Pons (tissue), 1 donor: ENCODE results near the gene HTT.
A peak's percentile ranks its signal among the peaks of the same experiment; 100 is the strongest.
"Not testable (repeated sequence)": the region's sequence is repeated elsewhere in the genome, so short reads cannot be mapped to it uniquely, and the experiment has no call there.

Source experiments
- DNase-seq: peaks from one replicate; pipeline ENCODE4 v3.0.0-alpha.2; 2016; ENCODE audit warnings: low spot score

The HTT gene

DNA sequence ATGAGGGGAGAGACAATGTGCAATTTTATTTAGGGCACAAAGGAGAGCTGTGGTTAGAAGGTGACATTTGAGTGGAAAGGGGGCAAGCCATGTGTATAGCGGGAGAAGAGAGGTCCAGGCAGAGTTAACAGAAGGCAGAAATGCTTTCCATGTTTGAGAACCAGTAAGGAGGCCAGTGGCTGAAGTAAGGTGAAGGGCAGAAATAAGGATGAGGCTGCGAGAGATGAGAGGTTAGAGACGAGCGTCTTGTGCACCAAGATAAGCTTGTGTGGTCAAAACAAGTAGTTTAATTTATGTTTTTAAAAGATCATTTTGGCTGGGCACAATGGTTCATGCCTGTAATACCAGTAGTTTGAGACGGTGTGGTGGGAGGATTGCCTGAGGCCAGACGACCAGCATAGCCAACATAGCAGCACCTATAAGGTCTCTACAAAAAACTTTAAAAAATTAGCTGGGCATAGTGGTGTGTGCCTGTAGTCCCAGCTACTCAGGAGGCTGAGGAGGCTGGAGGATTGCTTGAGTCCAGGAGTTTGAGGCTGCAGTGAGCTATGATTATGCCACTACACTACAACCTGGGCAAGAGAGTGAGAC lies 8.5 kb downstream of the HTT start:
- no peak for DNase-seq

DNA sequence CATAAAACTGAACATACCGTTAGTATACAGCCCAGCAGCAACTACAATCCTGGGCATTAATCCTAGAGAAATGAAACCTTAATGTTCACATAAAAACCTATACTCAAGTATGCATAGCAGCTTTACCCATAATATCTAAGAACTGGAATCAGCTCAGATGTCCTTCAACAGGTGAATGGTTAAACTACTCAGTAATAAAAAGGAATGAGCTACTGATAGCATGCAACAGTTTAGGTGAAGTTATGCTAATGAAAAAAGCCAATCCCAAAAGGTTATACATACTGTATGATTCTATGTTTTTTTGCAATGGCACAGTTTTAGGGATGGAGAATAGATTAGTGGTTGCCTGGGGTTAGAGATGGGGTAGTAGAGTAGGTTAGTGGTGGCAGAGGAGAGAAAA lies 9.3 kb downstream of the HTT start:
- DNase-seq, result no peak

DNA sequence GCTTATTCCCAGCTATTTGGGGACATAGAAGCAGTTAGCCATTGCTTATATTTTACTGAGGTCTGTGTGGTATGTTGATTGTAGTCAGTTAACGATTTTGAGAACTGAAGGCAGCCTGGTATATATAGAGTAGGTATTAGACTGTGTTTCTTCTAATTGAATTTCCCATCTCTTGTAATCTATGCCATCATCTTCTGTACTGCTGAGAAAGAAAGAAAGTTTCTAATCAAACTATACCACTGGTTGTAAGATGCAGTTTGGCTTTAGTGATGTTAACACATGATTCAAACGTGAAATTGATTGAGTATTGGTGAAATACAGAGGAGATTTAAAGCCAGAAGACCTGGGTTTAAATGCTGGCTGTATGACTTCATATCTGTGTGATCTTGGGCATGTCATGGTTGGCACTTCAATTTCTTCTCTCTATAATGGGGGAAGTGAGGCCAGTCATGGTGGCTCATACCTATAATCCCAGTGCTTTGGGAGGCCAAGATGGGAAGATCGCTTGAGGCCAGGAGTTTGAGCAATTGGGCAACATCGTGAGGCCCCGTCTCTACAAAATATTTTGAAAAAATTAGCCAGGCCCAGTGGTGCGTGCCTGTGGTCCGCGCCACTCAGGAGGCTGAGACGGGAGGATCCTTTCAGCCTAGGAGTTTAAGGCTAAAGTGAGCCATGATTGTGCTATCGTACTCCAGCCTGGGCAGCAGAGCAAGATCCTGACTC lies 11.6 kb downstream of the HTT start:
- DNase-seq, result no peak

DNA sequence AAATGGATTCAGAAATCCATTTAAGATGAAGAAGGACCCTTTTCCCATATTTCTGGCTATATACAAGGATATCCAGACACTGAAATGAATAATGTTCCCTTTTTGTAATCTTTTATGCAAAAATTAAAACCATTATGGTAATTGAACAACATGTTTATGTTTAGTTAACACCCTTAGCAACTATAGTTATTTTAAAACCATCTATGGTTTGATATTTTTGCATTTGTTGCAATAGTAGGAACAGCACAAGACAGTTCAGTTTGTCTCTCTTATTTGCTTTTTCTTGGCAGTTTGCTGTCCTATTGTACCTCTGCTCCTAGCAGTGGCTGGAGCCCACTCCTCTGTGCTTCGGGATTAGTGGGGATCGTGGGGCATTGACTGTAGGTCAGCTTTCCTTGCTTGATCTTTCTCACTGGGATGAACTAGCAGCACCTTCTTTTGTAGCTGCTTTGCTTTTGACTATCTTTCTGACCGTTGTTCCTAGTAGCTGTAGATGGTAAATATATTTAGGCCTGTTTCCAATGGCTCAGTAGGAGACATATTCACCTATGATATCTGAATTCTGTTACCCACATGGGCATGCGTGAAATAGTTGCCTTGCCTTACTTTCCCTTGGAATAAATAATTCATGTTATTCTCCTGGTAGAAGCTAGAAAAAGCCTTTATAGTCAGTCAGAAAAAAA lies 12.8 kb downstream of the HTT start:
- DNase-seq, result no peak

DNA sequence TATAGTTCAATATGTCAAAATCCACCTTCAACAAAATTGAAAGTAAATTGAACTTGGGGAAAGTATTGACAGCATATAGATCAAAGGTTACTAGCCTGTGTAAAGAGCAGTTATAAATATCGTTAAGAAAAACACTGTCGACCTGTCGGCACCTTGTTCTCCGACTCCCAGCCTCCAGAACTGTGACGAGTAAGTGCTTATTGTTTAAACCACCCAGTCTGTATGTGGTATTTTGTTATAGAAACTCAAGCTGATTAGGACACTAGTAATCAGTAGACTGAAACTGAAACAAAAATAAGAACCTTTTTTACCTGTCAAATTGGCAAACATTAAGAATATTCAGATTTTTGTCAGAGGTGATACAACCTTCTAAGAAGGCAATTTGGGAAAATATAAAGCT lies 17.0 kb downstream of the HTT start:
- DNase-seq, result no peak

DNA sequence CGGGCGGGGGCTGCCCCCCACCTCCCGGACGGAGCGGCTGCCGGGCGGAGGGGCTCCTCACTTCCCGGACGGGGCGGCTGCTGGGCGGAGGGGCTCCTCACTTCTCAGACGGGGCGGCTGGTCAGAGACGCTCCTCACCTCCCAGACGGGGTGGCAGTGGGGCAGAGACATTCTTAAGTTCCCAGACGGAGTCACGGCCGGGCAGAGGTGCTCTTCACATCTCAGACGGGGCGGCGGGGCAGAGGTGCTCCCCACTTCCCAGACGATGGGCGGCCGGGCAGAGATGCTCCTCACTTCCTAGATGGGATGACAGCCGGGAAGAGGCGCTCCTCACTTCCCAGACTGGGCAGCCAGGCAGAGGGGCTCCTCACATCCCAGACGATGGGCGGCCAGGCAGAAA lies 20.2 kb downstream of the HTT start:
- not testable (repeated sequence) for DNase-seq

DNA sequence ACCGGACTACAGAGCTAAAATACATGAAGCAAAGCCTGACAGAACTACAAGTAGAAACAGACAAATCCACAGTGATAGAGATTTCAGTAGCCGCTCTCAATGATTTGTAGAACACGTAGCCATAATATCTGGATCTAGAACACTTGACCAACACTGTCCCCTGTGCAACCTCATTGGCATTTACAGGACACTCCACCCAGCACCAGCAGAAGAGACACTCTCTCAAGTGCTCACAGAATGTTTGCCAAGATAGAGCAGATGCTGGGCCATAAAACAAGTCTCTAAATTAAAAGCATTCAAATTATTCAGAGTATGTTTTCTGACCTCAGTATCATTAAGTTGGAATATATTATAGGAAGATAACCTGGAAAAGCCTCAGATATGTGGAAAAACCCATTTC lies 21.7 kb downstream of the HTT start:
- no peak for DNase-seq

DNA sequence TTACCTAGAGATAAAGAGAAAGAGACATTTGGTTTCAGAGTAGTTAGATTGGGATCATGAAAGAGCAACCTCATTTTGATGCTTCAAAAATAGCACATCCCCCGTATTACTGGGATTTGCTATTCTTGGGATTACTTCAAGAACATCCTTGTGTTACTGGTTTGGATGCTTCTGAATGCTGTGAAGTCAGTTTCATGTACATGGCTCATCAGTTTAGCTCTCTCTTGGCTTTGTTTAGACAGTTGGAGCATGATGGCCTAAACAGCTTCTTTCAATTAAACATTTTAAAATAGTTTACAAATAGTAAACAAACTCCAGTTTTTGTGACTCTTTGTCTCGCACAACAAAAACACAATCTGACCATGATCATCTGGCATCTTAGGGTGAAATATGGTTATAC lies 23.9 kb downstream of the HTT start:
- DNase-seq, result peak; percentile 20

DNA sequence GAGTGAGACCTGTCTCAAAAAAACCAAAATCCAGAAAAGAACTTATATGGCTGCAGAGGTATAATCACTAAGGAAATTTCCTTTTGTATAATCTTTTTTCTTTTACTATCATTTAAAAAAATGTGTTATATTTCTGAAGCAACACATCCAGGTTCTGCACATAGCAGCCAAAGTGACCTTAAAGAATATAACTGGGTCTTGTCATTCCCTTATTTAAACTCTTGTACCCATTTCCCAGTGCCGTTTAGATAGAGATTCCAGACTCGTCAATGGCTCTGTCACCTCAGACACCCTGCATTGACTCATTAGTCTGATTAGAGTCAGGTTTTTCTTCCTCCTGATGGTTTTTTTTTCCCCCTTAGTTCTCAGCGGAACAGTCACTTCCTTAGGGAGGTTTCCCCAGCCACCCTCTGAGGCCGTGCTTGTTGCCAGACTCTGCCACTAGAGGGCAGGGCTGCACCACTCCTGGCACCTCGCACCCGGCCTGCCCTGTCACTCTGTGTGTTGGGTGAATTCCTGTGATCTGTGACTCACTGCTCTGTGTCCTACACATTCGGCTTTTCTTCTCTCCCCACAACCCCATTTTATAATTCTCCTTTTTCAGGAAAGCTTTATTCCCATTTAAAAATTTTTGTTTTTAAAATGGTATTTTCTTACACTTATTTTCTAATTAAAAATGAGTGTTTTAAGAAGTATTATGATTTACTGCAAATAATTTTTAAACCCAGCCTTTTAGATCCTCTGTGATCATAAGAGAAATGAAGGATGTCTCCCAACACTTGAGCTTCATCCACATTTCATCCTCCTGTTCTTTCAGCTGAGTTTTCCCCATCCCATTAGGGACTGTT lies 32.1 kb downstream of the HTT start:
- peak; percentile 81 for DNase-seq

DNA sequence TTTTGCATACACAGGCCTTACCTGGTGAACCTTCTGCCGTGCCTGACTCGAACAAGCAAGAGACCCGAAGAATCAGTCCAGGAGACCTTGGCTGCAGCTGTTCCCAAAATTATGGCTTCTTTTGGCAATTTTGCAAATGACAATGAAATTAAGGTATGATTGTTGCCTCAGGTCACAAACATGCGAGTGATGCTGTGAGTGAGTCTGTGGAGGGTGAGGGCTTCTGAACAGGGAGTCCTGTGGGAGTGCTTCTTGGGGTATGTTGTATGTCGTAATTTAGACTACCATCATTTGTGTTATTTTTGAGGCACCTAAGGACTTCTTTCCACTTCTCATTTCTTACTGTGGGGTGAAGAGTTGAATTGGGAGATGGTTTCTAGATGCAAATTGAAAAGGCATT lies 32.8 kb downstream of the HTT start:
- DNase-seq, result no peak

DNA sequence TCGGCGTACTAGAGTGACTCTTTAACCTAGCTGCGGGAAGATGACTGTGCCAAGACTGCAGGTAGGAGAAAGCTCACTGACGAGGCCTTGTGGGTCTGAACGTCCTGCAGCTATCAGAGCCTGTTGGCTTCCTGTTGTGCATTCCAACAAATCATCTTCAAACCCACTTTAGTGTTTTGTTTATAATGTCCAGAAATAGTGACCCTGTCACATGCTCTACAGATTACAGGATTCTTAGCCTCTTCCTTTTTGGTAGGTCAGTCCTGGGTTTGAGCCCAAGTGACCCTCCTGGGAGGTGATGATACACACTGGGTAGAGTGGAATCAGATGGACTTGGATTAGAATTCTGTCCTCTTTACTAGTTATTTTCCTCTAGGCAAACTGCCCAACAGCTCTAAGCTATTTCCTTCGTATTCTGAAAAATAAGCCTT lies 33.2 kb downstream of the HTT start:
- DNase-seq, result peak; percentile 15

DNA sequence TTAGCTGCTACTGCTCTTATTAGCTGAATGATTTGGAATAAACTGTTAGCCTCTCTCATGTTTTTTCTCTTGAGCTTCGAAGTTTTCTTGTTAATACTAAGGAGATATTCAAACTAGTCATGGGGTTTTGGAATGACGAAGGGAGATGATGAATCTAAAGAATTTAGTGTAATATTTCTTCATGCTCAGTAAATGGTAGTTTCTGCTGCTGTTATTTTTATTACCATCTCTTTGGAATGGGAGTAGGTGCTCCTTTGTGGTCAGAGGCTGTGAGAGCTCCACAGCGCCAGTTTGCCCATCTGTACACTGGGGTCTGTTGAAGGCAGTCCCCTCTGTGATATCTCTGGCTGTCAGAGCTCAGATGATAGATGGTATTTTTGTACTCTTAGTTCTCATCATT lies 33.7 kb downstream of the HTT start:
- no peak for DNase-seq

DNA sequence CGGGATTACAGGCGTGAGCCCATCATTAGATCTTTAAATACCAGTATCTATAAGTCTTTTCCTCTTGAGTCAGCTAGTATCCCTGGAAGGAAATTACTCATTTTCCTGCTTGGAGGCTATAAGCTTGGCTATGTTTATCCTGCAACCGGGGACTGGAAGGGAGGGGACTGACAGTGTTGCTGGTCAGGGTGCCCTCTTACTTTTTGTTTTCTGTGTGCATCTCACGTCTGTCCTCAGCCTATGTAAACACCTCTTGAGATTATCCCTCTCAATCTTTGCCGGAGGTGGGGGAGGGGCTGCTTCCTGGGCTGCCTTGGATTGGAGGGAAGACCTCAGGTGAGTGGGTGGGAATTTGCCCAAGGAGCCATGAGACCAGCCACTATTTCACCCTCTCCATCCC lies 37.0 kb downstream of the HTT start:
- DNase-seq, result no peak

DNA sequence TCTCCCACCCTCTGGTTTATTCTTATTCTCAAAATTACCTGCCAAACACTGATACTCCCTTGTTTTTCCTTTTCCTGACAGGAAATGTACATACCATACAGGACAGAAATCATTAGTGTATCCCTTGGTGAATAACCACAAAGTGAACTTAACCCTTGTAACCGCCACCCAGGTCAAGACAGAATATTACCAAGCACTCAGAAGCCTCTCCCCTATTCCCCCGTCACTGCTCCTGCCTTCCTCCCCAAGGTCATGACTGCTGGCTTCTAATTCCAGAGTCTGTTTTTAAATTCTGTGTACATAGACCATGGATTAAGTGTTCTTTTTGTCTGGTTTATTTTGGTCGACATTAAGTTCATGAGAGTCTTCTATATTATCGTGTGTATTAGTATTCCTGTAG lies 37.7 kb downstream of the HTT start:
- DNase-seq, result no peak

DNA sequence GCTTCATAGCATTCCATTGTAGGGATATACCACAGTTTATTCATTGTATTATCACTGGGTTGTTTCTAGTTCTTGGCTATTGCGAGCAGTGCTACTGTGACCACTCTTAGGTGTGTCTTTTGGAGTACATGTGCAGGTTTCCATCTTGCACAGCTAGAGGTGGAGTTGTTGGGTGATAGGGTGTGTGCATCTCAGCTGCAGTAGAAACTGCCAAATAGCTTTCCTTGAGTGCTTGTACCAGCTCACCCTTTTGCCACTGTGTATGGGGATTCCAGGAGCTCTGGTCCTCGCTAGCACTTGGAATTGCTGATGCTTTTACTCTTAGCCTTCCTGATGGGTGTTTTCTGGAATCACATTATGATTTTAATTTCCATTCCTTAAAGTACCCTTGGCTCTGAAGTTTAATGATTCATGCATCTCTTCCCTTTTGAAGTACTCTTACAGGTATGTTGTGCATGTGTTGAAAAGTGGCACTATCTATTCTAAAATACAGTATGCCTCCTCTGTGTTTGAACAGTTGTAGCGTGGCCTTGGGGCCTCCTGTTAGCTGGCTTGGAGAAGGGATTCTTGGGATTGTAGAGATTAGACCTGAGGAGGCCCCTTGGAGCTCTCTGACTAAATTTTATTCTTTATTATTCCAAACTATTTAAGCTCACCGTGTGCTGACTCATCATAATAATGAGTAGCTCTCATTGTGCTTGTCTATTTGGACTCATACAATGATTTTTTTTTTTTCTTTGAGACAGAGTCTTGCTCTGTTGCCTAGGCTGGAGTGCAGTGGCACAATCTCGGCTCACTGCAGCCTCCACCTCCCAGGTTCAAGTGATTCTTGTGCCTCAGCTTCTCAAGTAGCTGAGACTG lies 38.4 kb downstream of the HTT start:
- DNase-seq, result no peak

DNA sequence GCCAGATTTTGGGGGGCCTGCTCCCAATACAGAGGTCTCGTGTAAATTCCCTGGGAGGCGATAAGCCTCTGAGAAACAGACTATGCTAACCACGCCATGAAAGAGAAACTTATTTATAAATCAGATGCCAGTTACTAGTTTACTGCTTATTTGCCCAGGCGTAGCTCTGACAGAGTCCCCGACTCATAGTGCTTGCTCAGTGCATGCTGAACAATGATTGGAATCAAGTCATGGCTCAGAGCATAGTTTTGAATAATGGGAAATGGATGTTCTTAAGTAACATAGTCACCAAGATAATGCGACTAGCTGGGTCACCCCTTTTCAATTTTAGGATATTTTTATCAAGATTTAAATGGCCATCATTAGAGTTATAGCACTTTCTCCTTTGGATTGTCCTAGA lies 39.9 kb downstream of the HTT start:
- DNase-seq, result no peak

DNA sequence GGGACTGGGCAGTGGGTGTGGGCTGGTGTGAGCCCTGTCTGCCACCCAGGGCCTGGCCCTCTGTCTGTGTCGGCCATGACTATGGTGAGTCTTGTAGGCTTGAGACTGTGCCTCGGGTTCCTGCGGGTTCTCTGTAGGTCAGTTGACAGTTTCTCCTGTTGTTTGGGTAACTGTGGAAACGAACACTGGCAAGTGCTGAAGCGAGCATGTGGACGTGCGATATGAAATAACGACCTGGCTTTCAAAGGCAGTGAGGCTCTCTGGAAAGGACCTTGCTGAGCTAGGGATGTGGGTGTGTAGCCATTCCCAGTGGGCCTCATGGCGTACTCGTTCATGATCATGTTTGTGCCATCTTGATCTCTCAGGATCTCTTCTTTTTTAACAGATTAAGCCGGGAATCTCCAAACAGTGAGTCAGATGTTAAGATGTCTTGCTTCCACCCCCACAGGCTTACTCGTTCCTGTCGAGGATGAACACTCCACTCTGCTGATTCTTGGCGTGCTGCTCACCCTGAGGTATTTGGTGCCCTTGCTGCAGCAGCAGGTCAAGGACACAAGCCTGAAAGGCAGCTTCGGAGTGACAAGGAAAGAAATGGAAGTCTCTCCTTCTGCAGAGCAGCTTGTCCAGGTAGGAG lies 41.3 kb downstream of the HTT start:
- DNase-seq, result no peak

DNA sequence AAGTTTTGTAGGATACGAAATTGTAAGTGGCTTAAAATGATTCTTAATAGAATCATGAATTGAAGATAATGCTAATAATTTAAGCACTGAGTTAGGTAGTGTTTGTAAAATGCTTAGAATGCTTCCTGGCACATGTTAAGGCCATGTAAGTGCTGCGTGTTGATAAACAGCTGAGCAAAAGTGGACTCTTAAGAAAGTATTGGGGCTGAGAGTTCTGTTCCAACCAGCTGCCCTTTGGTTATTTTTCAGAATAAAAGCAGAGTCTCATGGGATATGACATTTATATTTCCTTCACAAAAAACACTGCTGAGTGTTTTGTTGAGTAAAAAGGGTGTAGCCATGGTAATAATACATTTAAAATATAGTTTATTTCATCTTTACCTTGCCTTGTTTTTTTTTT lies 42.5 kb downstream of the HTT start:
- no peak for DNase-seq

DNA sequence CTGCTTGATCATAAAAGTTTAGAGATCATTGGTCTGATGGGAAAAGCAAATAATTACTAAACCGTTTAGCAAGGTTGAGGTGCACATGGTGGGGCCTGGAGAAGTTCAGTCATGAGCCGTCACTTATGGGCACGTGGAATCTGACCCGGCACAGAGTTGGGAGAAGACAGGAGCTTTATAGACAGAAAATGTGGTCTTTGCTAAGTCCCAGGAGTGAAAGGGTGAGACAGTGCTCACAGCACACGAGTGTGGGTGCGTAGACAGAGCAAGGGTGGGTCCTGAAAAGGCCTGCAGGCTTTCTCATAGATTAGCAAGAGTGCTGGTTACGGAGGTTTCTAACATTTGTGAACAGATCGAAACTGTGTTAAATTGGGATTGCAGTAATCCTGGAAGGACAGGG lies 43.8 kb downstream of the HTT start:
- DNase-seq, result no peak

DNA sequence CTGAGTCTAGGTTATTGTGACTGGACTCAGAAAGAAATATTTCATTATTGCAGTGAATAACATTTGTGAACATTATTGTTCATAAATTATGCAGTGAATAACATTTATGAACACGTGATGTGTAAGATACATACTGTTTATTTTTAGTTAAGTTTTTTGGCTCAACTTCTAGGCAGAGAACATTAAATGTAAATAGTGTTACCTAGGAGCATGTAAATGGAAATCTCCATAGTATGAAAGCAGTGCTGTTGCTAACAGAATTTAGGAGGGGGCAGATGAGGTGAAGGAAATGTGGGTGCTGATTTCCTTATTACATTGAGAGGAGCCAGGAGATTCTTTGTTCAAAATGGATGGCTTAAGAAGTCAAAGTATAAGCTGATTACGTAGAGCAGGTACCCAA lies 45.0 kb downstream of the HTT start:
- DNase-seq, result no peak

DNA sequence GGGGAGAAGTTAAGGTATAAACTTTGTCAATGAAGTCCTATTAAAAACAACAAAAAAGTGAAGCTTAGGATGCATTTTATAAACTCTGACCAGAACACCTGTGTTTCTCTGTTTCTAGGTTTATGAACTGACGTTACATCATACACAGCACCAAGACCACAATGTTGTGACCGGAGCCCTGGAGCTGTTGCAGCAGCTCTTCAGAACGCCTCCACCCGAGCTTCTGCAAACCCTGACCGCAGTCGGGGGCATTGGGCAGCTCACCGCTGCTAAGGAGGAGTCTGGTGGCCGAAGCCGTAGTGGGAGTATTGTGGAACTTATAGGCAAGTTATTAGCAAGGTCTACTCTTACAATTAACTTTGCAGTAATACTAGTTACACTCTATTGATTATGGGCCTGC lies 46.6 kb downstream of the HTT start:
- DNase-seq, result no peak
